Measurements from ENCODE around the gene GNB1L.
"Not testable (repeated sequence)": the region's sequence is repeated elsewhere in the genome, so short reads cannot be mapped to it uniquely, and the experiment has no call there.

GNB1L gene

DNA sequence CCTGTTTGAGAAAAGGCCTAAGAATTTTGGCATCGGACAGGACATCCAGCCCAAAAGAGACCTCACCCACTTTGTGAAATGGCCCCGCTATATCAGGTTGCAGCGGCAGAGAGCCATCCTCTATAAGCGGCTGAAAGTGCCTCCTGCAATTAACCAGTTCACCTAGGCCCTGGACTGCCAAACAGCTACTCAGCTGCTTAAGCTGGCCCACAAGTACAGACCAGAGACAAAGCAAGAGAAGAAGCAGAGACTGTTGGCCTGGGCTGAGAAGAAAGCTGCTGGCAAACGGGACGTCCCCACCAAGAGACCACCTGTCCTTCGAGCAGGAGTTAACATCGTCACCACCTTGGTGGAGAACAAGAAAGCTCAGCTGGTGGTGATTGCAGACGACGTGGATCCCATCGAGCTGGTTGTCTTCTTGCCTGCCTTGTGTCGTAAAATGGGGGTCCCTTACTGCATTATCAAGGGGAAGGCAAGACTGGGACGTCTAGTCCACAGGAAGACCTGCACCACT, 62.2 kb downstream of the GNB1L start:
- not testable (repeated sequence) for DNase-seq

DNA sequence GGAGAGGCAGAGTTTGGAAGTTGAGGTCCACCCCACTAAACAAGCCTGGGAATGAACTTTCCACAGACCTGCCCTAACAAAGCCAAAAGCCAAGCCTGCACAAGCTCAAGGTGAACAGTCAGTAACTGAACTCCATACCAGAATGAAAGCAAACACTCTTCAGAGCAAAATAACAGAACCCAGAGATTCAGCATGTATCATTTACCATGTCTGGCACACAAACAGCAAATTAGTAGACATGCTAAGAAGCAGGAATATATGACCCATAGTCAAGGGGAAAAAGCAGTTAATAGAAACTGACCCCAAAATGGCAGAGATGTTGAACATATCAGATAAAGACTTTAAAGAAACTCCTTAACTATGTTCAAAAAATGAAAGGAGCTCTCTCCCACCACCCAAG, 62.8 kb downstream of the GNB1L start:
- DNase-seq: no peak

DNA sequence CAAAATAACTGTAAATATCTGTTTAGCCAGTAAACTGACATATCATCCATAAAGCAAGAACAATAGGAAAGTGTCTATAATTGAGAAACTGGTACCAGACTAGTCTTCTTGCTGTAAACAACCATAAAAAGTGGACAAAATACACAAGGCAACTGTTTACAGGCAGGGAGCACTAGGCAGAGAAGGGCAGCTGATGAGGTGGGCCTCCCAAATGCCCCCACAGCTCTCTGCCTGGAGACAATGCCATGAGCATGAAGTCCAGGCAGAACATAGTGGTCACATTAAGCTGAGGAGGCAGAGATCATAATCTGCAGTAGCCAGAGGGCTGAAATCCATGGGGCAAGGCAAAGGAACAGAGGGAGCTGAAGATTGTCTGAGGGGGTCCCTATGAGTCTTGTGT, 63.4 kb downstream of the GNB1L start:
- DNase-seq: no peak

DNA sequence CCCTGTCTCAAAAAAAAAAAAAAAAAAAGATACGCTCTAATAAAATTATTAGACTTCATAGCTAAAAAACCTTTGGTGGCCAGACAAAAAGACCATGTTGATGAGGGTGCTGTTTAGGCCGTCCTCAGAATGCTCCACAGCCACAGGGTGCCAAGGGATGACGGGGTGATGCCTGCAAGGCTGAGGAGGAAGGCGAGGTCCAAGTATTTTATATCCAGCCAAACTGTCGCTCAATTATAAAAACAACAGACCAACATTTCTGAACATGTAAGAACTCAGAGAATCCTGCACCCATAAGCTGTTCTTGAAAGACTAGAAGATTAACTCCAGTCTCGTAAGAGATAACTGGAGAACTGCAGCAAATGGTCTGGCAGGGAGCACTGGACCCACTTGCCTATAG, 64.8 kb downstream of the GNB1L start:
- no peak for DNase-seq

DNA sequence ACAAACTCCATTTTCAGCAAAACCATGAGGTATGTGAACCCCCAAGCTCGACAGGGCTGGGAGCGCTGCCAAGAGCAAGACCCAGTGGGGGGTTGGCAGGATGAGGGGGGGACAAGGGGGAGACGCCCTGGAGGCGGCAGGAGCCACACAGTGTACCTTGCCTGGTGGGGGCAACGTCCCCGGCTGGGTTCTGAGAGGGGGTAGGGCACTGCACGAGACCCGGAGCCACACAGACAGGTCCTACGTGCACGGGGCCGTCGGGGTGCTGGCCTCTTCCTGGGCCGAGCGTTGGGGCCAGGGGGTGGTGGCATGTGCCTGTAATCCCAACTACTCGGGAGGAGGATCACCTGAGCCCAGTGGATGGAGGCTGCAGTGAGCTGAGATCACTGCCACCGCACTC, 65.3 kb downstream of the GNB1L start:
- DNase-seq: no peak

DNA sequence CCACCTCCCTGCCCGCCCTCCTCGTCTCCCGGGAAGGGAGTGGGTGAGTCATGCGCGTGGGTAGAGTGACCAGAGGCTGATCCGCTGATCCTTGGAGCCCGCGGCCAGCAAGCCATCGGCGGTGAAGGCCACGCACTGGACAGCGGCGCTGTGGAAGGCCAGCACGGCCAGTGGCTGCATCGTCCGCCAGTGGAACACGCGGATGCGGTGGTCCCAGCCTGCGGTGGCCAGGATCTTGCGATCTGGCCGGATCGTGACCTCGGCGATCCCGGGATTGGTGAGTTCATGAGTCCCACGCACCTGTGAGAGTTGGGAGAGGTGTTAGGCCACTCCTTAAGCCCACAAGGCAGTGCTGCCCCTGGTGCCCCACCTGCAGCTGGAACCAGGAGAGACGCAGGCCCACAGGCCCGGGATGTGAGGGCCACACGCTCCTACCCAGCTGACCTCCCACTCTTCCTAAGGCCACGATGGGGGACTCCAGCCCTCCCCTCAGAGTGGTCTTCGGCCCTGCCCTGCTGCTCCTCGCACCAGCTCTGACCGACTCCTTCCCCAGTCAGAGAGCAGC, 65.9 kb downstream of the GNB1L start:
- no peak for DNase-seq

DNA sequence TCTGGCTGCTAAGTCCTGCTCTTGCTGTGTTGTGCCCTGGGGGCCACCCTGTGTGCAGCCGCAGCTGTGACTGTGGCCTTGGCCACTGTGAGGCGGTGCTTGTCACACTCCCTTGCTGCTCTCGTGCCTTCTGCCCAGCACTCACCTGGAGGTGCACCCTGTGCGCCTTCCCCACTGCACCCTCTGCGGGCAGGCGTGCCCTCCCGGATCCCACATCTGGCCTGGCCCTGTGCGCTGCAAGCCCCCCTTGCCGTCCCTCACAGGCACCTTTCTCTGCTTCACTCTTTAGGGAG, 66.9 kb downstream of the GNB1L start:
- no peak for DNase-seq

DNA sequence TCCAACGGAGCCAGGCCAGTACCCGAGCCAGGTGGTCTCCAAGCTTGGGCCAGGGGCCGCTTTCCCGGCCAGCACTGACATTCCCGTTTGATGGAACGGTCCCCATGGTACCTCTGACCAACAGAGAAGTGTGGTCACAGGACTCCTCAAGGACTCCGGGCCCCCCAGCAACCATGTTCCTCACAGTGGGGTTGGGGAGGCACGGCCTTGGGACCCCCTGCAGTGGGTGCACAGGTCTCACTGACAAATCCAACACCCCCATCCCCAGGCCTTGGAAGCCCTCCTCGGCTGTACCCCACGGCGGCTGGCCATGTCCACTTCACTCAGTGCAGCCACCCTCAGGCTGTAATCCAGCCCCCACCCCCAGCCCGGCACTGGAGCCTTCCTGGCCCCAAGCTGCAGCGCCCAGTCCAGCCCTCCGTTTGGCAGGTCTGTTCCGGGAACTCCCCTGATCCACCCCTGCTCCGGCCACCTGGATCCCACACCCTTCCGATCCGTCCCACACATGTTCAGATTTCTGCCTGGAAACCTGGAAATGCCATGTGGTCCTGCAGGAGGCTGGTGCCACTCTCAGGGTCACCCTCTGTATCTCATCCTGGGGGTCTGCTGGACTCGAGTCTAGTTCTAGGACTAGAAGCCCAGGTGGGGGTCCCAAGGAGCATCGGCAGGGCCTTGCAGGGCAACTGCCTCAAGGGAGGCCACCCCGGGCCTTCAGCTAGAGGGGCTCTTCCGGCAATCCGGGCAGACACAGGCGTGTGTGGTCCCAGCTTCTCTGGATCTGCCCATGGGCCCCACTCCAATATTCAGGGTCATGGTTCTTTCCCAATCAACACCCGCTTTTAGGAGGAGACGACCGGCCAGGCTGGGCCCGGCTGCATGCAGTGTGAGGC, 67.5 kb downstream of the GNB1L start:
- DNase-seq: no peak

DNA sequence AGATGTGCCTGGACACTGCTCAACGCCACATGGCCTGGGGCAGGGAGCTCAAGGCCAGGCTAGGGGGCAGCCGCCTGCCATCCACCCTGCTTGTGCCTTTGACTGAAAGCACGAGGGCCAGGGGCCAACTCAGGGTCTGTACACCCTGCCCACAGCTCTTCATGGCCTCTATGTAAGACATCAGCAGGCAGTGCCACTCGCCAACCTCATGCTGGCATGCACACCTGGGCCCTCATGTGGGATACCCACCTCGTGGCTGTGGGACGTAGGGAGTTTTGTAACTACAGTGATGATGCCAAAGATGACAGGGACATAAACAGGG, 68.4 kb downstream of the GNB1L start:
- no peak for DNase-seq

DNA sequence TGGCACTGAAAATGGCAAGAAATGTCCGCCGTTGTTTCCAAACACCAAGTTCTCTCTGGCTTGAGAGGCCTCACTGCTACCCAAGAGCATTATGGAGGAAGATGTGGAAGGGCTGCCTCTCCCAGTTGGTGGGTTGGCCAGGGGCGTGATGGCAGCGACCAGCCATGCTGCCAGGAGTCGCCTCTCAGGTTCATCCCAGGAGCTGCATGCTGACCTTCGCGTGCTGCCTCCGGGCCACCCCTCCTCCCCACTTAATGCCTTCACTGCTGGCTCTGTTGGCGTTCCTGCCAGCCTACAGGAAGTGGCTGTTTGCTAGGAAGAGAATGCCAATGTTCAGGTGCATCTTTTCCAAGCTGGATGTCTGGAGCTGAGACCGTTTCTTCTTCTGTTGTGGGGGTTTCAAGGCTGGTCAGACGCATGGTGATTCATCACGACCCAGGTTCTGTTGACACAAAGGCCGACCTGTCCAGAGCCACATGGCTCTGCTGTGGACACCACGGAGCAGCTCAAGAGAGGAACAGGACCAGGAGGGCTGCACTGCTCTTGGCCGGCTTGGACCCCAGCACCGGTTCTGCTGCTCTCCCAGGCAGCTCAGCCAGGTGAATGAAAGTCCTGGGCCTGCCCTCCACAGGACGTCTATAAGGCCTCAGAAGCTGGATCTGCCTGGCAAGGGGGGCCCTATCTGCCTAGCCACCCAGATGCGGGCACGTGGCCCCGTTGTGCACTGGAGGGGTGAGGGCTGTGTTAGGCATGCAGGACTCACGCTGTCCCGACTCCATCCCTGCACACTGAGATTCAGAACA, 69.0 kb downstream of the GNB1L start:
- no peak for DNase-seq

DNA sequence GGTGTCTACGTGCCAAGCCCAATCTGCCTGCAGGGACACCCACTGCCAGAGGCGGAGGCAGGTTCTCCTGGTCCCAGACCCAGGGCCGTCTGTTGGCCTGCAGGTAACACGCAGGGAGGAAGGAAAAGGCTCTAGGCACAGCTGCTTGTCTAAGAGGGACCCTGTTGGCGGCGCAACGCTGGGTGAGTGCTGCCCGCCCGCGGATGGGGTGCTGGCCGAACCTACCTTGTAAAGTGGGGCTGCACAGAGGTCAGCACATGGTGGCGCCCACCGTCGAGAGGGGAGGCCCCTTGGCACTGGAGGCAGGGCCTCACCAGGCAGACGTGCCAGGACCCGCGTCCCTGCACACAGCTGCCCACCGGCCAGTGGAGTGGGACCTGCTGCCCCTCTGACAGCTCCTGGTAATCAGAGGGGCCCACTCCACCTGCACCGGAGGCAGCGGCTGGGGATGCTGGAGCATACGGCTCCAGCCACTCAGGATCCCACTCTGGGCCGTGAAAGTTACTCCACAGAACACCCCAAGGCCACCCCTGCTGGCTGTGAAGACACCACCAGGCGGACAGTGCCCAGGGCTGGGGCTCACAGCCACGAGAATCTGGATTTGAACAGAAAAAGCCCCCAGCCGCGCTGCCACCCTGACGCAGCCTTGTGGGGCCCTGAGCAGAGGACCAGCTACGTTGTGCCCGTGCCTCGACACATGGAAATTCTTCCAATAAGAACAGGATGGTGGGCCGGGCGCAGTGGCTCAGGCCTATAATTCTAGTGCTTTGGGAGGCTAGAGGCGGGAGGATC, 70.1 kb downstream of the GNB1L start:
- DNase-seq: no peak

DNA sequence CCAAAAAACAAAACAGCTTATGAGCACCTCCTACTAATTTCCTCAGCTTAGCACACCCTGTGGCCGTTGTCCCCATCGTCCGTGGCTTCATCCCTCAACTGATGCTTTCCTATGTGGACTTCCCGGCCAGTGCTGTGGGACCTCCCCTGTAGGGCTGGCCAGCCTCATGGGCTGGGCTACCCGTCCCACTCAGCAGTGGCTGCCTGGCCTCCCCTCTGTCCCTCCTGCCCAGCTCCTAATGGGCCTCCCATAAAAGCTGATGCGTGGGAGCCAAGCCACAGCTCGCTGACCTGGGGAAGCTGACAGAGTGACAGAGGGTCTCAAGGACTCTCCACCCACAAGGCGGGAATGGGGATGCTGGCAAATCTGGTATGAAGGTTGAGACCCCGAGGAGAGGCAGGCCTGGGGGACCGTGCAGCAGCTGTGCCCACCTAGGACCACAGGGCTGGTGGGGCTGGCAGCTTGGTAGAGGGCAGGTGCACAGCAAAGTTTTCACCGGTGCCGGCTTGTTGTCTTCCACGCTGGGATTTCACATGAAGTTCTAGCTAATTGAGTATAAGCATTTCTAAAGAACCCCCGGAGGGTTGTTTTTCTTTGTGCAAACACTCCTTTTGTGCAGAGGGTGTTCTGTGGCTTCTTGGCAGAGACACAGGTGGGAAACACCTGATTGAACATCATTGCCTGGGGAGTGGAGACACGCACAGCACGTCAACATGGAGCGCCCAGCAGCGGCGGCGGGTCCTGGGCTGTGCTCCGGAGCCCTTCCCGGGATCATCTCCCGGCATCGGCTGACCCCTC, 70.9 kb downstream of the GNB1L start:
- no peak for DNase-seq

DNA sequence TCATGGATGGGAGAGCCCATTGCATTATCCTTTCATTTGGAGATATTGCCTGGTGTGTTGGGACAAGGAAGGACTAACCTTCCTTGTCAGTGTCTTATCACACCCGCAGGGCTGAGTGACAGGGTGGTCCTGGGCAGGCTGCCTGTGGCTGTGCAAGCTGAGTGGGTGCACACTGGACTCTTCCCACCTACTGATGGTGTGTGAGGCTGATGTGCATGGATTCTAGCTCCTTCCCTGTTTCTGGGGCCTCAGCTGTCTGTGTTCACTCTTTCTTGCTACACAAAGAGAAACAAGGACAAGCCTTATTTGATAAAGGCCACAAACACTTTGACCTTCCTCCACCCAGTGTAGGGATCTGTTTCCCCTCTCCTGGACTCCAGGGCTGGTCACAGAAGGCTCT, 72.1 kb downstream of the GNB1L start:
- no peak for DNase-seq

DNA sequence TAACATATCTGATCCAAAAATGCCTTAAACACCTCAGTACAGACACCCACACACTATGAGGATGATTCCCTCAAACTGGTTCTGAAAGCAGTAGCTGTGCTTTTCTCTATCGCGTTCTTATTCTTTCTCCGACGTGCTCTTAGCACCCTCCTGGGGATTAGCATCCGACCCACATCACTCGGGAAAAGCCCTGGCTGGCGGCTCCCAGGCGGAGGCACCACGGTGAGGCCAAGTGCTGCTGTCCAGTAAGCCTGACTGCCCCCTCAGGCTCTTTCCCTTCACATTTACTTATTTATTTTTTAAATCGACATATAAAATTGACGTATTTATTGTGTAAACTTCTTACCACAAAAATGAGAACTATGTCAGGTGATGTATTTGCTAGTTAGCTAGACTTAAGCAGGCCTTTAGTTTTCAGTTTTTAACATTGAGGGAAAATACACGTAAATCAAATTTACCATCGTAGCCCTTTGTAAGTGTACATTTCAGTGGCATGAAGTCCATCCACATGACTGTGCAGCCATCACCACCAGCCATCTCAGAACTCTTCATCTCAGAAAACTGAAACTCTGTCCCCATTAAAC, 74.9 kb downstream of the GNB1L start:
- no peak for DNase-seq

DNA sequence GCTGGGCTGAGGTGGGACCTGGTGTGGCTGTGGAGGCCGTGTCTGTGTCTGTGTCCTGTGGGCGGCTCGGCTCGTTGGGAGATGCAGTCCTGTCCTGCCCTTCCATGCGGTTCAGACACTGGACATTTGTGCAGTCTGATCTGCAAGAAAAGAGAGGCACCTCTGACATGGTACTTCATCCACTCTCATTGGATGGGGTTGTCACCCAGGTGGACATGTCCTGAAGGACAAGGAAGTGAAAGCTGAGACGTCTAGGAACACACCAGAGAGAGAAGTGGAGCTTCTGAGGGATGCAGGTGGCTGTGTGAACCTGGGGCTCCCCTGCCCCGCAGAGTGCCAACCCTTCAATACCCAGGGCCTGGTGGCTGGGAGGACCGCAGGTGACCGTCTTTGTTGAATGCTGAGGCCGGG, 75.7 kb downstream of the GNB1L start:
- no peak for DNase-seq

DNA sequence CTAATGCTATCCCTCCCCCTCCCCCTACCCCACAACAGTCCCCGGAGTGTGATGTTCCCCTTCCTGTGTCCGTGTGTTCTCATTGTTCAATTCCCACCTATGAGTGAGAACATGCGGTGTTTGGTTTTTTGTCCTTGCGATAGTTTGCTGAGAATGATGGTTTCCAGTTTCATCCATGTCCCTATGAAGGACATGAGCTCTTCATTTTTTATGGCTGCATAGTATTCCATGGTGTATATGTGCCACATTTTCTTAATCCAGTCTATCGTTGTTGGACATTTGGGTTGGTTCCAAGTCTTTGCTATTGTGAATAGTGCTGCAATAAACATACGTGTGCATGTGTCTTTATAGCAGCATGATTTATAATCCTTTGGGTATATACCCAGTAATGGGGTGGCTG, 77.5 kb downstream of the GNB1L start:
- DNase-seq: not testable (repeated sequence)

DNA sequence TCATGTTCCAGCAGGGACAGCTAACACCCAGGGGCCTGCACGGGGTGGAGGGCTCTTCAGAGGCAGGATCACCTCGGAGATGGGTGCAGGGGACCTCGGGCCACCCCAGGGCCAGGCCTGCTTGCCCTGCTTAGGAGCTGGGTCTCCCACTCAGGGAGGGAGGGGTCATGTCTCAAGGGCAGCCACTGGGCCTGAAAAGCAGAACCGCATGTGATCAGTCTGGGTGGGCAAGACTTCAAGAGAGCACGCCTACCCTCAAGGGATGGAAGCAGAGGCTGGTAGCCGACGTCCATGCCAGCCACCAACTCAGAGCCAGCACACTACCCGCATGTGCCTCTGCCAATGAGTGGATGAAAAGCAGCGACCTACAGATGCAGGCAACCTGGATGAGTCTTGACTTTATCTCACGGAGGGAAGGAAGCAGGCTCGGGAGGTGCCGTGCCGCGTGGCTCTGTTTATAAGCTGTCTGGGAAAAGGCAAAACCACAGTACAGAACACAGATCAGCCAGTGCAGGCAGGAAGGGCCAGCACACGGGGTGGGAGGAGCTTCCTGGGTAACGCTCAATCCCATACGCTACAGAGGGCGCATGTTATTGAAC, 78.1 kb downstream of the GNB1L start:
- no peak for DNase-seq

DNA sequence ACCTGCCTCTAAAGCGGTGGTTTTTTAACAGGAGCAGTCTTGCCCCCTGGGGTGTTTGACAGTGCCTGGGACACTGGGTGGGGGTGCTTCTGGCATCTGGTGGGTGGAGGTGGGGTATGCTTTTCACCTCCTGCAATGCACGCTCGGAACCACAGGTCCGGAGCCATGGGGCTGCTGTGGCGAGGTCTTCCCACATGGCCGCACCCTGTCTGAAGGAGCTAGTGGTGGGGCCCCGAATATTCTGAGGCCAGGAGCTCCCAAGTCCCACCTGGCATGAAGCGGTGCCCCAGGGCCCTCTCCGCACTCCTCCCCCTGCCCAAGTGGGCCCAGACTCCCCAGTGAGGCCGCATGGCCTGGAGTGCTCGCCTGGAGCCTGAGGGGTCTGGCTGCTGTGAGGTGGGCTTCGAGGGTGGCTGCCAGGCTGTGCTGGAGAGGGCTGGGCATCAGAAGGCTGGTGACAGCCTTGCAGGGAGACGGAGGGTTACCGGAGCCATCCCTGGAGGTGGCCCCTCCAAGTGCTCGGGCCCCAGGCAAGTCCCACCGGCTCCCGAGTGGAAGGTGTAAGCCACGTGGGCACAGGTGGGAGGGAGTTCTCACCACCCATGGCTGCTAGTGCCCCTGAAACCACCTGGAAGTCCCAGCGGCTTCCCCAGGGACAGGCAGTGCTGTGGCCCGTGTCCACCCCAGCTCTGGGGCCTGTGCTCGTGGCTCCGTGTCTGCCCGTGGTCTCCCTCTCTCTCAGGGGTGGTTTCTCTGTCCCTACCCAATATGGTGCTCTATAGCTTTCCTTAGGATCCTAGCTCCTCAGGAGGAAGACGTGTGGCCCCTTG, 79.0 kb downstream of the GNB1L start:
- no peak for DNase-seq

DNA sequence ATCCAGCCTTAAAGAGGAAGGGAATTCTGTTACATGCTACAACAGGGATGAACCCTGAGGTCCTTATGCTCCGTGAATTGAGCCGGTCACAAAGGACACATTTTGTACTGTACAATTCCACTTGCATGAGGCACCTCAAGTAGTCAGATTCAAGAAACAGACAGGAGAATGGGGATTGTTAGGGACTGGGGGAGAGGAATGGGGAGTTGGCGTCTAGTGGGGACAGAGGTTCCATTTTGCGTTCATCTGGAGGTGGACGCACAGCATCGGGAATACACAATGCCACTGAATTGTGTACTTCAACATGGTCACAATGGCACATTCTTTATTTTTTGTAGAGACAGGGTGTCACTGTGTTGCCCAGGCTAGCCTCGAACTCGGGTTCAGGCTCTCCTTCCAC, 80.0 kb downstream of the GNB1L start:
- DNase-seq: no peak

DNA sequence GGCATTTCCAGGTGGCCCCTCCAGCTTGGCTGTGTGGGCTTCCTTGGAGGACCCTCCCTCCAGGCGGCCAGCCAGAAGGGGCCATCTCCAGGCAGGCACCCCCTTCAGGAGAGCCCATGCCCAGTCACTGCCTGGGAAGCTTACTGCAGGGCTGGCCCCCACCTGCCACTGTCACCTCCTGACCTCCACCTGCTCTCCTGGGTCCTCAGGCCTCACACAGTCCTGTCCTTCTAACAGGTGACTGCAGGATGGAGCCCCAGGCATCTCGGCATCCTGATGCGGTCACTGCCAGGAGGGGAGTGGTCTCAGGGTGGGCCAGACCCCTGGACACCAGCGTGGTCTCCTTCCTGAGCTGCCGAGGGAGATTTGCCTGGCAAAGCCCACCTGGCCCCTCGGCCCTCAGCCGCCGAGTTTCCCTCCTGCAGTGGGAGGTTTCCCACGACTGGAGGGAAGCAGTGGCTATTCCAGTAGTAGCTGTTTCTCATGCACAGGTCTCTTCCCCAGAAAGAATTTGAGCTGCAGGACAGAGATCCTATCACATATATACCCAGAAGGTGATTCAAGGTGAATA, 81.1 kb downstream of the GNB1L start:
- no peak for DNase-seq

All from GDM1 (cell line).